Endothelial cell of coronary artery (primary cell): ENCODE results near the gene FOXK1. TPM values are rescaled to one million over a fixed set of nuclear protein-coding genes. Genes with fewer than 3 reads are reported as not detected.

ENCODE experiments used
- total RNA-seq: library from RNA; depleted of rRNA; stranded (reverse); fragments of >200 nt; gene quantifications from 2 replicates; pipeline ENCODE4 v1.2.3, GENCODE V29; 2014

Gene FOXK1
- 24.7 and 38.3 TPM in 2 replicates for total RNA-seq

DNA sequence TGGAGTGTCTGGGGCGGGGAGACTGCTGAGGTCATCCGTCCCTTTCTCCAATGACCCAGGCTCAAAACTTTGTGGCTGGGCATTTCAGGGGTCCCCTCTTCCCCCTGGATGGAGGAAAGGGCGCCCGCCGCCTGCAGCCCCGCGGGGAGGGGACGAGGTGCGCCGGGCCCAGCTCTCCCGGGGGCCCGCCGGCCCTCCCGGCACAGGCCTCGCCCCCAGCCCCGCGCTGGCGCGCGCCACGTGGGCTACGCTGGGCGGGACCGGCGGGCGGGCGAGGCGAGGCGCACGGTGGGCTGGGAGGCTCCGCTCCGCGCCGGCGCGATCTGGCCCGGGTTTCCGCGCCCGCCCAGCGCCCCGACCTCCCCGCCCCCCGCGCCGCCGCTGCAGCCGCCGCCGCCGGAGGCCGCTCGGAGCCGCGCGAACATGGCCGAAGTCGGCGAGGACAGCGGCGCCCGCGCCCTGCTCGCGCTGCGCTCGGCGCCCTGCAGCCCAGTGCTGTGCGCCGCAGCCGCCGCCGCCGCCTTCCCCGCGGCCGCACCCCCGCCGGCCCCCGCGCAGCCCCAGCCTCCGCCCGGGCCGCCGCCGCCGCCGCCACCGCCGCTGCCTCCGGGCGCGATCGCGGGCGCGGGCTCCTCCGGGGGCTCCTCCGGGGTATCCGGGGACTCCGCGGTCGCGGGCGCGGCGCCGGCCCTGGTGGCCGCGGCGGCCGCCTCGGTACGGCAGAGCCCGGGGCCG, at the start of gene FOXK1:
Gene FOXK1, plus strand, starts transcription at position 410 of the 735 bp plus-strand sequence. Its CDS starts 14 bp downstream, at position 424.

DNA sequence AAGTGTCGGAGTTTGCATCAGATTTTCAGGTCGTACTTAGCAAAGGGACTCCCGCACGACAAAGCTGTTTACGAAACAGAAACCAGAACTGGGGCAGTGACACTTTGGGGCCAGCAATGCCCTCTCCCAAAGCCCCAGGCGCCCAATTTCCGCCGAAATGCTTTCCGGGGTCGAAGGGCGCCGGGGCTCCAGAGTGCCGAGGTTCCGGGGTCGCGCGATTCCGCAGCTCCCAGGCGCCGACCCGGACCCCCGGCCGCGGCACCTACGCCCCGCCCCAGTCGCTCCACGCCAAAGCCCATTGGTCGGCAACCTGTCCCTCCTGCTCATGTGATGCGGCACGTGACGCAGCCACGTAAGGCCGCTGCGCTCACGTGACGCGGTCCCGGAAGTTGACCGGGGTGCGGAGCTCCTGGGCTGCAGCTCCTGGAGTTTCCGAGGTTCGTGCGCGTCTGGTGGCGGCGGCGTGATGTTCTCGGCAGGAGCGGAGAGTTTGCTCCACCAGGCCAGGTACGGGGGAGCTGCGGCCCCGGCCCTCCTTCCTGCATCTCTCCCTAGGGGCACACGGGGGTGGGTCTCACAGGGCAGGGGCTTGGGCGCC, 93.3 kb downstream of the FOXK1 start, which contains the start of gene AP5Z1:
Gene AP5Z1, plus strand, starts transcription at position 374 of the 598 bp plus-strand sequence. Its CDS starts 93 bp downstream, at position 467.

Other genes starting within 250 kb of the FOXK1 start
- gene AP5Z1, start 93.3 kb downstream of the FOXK1 start, total RNA-seq: 19.8 and 22.6 TPM in 2 replicates
- gene PAPOLB, start 179.7 kb downstream of the FOXK1 start, total RNA-seq: under 0.01 and 0.09 TPM in 2 replicates
- gene RADIL, start 201.4 kb downstream of the FOXK1 start, total RNA-seq: 0.18 and 1.0 TPM in 2 replicates